HEK293 (cell line): ENCODE data around the gene DYNLT1.

Experiments used
- MZF1 ChIP-seq: fragments of 450-650 bp; formaldehyde crosslinking; IDR thresholded peaks from 2 replicates; pipeline ENCODE4 v1.5.1; 2017; ENCODE audit warnings: missing biosample characterization, missing genetic modification characterization, borderline replicate concordance
- OSR2 ChIP-seq: fragments of 450-650 bp; formaldehyde crosslinking; IDR thresholded peaks from 2 replicates; pipeline ENCODE4 v1.5.1; 2016; ENCODE audit warnings: missing biosample characterization, missing genetic modification characterization
- OVOL3 ChIP-seq: fragments of 450-650 bp; formaldehyde crosslinking; IDR thresholded peaks from 2 replicates; pipeline ENCODE4 v1.5.1; 2016; ENCODE audit warnings: missing biosample characterization, missing genetic modification characterization

DNA sequence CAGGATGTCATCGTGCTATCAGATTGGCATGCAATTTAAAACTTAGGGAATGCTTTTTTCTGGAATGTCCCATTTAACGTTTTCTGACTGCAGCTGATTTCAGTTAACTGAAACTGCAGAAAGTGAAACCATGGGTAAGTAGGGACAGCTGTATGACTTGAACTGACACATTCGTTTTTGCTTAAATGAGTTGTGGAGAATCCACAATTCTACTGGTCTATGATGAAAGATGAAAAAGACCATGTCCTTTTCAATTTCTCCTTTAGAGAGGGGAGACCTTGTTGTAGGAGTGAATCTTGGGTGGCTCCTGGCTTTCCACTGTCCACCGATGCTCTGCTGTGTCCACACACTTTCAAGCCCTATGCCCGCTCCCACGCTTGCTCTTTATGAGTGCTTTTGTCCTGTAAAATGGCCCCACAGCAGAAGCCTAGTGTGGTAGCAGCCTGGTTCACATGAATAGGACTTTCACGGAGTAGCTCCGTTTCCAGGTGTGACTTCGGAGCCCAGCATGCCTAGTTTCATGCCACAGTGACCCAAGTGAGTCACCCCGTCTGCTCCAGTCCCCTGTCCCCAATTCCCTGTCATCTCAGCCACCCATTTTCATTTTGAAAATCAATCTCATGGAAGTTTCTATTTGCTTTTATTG is 21.9 kb downstream of the DYNLT1 start:
- TF ChIP-seq MZF1 (no peak), OSR2 (tag by site-specific recombination) (no peak), OVOL3 (tag by site-specific recombination) (no peak)
